ENCODE measurements around the gene MLXIPL.

DNA sequence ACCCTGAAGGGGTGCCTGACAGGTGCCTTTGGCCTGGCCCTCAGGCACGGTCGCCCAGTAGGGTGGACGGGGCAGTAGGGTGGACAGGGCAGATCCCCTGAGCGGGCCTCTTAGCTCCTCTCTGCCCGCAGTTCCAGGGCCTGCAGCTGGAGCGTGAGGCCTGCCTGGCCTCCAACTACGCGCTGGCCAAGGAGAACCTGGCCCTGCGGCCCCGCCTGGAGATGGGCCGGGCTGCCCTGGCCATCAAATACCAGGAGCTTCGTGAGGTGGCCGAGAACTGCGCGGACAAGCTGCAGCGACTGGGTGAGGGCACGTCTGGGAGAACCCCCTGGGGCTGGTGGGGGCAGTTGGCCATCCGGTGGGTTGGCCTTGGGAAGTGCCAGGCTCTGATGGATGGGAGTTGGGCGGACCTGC, 45.0 kb upstream of the MLXIPL start:
- TF ChIP-seq CTCF (conservative IDR thresholded peaks at IDR 0.05 in 1 of 2, IDR thresholded peaks at IDR 0.05 in 1 of 2; ENCODE audit: extremely low read depth in 1 of 2, insufficient read depth in 1 of 2, low read depth in 1 of 2, low read length in 2 of 2) = no peak
- TF ChIP-seq EZH2 (IDR thresholded peaks at IDR 0.05; ENCODE audit: borderline replicate concordance, low read length) = no peak

Measured in mammary epithelial cell (primary cell).